EH (cell line): ENCODE results near the gene HMGA1.

Source experiments
- DNase-seq: peaks from one replicate; pipeline ENCODE4 v3.0.0-alpha.2; 2015; ENCODE audit warnings: low read depth

The HMGA1 gene, protein sequence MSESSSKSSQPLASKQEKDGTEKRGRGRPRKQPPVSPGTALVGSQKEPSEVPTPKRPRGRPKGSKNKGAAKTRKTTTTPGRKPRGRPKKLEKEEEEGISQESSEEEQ

DNA sequence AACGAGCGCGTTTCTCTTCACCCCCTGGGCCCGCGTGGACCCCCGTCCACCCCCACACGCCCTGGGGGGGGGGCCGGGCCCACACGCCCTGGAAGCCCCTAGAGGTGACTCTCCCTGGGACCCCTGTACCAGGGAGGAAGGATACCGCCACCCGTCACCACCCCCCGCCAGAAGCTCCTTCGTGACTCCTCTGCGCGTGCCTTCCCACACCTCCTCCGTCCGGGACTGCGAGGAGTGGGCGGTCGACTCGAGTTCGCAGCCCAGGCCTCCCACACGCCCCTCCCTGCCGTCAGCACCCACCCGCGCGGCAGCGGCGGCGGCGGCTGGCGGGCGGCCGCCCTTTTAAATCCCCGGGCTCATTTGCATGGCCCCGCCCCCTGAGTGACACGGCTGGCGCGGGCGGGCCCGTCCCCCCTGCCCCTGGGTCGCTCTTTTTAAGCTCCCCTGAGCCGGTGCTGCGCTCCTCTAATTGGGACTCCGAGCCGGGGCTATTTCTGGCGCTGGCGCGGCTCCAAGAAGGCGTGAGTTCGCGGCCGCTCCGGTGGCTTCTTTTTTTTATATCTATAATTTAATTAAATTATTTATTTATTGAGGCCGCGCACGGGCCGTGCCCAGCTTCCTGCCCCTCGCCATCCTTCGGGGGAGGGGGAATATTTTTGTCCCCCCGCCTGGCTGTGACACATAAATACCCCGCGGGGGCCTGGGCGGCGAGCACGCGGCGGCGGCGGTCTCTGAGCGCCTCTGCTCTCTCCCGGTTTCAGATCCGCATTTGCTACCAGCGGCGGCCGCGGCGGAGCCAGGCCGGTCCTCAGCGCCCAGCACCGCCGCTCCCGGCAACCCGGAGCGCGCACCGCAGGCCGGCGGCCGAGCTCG, at the start of gene HMGA1:
Gene HMGA1, plus strand, starts transcription at position 431 of the 873 bp plus-strand sequence. CDS start 3,908 bp downstream, outside the sequence.
- peak; percentile 90 for DNase-seq

DNA sequence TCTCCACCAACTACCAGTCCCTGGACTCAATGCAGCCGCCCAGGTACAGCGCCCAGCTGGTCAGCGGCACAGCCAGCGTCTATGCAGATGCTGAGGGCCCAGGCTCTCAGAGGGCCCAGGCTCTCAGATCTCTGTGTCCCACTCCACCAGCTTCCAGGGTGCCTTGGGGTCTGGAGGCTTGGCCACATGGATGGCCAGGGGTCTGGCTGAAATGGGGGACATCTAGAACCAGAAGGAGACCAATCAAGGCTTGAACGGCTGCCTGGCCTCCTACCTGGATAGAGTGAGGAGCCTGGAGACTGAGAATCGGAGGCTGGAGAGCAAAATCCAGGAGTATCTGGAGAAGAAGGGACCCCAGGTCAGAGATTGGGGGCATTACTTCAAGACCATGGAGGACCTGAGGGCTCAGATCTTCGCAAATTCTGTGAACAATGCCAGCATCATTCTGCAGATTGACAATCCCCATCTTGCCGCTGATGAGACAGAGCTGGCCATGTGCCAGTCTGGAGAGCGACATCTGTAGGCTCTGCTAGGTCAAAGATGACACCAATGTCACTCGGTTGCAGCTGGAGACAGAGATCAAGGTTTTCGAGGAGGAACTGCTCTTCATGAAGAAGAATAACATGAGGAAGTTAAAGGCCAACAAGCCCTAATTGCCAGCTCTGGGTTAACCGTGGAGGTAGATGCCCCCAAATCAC, 46.7 kb upstream of the HMGA1 start:
- no peak for DNase-seq

DNA sequence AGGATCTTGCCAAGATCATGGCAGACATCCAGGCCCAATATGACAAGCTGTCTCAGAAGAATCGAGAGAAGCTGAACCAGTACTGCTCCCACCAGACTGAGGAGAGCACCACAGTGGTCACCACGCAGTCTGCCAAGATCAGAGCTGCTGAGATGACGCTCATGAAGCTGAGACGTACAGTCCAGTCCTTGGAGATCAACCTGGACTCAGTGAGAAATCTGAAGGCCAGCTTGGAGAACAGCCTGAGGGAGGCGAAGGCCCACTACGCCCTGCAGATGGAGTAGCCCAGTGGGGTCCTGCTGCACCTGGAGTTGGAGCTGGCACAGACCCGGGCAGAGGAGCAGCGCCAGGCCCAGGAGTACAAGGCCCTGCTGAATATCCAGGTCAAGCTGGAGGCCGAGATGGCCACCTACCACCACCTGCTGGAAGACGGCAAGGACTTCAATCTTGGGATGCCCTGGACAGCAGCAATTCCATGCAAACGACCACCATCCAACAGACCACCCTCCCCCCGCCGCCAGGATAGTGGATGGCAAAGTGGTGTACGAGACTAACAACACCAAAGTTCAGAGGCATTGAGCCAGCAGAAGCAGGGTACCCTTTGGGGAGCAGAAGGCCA, 46.1 kb upstream of the HMGA1 start:
- no peak for DNase-seq

DNA sequence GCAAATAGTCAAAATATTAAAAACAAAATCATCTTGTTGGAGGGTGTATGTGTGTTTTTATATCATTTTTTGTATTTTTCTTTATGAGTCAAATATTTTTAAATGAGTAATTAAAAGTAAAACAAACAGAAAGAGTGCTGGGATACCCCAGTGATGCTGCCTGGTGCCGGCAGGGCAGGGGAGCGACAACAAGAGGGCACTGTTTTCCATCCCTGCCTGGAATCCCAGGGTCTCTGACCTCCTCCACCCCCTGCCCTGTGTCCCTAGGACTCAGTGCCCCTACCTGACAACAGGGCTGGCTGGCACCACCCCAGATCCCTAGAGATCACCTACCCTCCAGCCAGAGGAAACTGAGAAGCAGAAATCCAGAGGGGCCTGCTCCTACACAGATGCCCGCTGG, 41.9 kb upstream of the HMGA1 start:
- DNase-seq, result no peak

DNA sequence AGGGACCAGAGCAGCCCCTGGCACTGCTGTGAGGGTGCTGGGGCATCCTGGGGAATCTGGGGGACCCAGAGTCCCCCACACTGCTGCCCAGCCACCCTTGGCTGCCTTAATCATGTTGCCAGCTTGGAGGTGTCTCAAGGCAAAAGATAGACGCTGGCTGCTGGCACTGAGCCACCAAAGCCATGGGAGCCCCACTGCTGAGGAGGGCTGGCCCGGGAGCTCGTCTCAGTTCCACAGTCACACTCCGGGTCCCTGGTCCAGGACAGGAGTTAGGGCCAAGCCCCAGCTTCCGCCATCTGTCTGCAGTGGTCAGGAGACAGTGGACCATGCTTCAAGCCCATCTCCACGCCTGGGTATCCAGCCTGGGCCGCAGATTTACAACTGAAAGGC, 41.0 kb upstream of the HMGA1 start:
- no peak for DNase-seq

DNA sequence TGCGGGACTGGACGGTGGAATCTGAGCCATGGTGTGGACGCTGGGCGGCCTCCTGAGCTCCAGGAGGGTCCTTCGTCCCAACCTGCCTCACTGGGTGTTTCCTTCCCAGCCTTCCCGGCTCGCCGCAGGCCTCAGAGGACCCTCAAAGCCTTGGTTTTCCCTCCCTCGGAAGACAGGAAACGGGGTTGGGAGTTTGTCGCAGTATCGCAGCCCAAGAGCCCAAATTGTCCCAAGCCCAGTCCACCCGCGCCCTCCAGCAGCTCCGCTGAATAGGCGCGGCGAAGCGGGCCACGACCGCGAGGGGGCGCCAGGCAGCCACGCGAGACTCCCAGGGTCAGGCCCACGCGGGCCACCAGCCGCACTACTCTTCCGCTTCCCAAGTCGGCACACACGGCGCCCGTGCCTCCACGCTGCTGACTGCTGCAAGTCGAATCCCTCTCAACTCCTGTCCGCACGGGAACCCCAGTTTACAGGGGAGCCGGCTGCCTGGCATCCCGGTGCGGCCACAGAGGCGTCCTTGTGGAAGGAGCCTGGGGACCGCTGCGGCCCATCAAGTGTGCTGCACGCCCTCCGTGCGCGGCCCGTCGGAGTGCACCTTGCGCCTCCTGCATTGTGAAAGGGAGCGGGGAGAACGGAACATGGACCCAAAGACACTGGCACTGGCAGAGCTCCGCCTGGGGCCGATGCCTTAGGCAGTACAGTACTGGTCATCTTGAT, 40.4 kb upstream of the HMGA1 start:
- DNase-seq, result peak; percentile 75

DNA sequence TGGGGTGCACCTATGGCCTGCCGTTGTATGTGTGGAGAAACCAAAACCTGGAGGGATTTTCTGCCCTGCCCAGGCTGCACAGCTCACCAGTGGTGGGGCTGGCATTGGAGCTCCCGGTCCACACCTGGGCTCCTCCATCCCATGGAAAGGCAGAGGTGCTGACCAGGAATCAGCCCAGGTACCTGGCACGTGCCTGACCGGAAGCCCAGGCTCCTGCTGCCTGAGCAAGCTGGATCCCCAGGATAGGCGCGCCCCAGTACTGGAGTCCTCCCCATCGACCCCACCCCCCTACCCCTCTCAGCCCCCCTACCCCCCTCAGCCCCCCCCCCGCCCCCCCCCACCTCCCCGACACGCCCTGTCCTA, 39.9 kb upstream of the HMGA1 start:
- no peak for DNase-seq

DNA sequence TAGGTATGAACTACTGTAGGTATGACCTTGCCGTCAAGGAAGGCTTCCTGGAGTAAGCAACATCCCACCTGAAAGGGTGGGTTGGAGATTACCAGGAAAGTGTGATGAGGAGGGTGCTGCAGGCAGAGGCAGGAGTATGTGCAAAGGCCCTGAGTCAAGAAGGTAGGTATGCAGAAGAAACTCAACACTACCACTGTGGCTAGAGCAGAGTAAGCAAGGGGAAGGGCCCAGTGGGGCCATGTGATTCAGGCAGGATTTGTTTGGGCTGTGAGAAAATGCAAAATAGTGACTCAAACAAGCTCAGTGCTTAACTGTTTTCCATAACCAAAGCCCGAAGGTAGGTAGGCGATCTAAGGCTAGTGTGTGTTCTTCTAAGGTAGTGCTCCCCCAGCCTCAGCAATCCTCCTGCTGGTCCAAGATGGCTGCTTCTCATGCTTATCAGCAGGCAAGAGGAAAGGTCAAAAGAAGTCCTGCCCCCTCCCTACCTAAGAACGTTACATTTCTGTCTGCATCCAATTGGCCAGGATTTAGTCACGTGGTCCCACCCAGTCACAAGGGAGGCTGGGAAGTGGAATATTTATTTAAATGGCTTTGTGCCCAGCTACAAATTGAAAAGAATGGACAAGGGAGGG, 36.2 kb upstream of the HMGA1 start:
- peak; percentile 40 for DNase-seq

DNA sequence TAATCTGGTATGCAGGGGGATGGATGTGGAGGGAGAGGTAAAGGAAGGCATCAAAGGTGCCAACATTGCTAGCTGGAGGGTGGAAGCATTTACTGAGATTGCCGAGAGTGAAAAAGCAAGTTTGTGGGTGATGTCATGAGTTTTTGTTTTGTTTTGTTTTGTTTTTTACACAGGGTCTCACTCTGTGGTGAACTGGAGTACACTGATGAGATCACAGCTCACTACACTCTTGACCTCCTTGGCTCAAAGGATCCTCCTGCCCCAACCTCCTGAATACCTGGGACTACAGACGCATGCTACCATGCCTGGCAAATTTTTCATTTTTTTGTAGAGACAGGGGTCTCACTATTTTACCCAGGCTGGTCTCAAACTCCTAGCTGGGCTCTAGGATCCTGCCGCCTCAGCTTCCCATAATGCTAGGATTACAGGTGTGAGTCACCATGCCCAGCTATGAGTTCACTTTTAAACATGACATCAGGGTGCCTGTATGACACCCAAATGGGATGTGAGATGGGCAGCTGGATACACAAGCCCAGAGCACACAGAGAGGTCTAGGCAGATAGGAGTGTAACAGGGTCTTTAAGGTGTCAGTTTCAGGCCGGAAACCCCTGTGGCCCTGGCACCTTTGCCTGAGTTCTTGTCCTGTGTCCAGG, 35.1 kb upstream of the HMGA1 start:
- no peak for DNase-seq

DNA sequence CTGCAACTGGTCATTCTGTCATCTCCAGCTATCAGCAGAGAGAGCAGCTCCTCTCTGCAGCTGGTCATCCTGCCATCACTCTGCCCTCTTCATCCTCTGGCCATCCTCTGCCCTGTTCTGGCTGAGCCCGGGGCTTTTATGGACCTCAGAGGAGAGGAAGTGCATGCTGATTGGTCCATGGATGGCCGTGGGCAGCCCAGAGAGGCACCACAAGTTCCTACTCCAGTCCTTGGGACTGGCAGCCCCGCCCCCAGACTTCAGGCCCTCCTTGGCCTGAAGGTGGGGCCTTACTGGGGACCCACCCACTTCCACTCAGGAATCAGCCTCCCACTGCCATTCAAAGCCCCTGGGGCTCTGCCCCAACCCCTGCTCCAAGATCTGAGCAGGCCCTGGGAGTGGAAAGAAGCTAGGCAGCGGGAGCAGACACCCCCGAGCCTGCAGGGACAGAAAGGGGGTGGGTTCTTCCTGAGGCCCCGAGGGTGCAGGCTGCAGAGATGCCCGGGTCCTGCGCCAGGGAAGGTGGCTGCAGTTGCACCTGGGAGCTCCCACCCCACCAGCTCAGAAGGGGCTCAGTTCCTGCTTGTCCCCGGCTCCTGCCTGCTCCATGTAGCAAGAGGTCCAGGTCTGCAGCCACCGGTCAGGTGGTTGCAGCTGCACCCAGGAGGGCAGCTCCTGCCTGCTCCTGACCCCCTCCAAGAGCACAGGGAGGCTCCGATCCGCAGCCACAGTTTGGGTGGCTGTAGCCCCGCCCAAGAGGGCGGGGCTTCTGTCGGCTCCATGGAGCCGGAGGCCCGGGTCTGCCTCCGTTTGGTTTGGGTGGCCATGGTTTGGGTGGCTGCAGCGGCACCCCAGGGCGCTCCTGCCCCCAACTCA, 34.1 kb upstream of the HMGA1 start:
- DNase-seq, result peak; percentile 46

DNA sequence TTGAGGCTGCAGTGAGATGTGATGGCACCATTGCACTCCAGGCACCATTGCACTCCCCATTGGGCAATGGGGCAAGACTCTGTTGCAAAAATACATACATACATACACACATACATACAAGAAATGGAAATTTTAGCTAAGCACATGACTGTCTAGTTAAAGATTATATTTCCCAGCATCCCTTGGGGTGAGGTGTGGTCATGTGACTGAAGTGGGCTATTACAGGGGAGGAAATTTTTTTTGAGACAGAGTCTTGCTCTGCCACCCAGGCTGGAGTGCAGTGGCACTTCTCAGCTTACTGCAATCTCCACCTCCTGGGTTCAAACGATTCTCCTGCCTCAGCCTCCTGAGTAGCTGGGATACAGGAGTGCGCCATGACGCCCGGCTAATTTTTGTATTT, 32.0 kb upstream of the HMGA1 start:
- no peak for DNase-seq

DNA sequence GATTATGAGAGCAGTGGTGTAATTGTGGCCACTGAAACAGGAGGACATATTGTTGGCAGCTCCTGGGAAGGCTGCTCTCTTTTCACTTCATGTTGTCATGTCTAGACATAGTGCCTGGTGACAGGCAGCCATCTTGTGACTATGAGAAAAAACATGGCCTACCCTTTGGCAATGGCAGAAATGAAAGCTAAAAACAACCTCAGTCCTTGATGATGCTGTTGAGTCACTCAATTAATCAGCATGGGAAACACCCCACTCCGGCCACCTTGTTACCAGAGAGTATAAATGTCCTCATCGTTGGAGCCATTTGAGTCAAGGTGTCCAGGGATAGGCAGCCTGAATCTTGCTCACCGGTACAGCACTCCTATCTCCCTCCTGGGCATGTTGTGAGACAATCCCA, 31.2 kb upstream of the HMGA1 start:
- DNase-seq, result no peak

DNA sequence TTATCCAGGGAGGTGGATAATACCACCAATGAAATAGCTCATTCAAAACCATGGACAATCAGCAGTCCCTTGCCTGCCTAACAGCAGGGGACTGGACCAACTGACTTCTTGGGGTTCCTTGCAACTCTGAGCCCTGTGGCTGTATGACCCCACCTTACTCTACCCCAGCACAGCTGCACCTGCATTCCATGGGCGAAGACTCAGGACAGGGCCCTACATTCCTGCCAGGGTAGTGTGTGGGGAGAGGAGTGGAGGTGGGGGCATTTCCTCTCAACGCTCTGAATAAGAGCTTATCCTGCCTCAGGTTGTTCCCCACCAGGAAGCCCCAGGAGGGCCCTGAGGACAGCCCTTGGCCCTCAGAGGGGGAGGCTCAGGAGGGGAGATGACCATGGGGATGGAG, 30.8 kb upstream of the HMGA1 start:
- no peak for DNase-seq

DNA sequence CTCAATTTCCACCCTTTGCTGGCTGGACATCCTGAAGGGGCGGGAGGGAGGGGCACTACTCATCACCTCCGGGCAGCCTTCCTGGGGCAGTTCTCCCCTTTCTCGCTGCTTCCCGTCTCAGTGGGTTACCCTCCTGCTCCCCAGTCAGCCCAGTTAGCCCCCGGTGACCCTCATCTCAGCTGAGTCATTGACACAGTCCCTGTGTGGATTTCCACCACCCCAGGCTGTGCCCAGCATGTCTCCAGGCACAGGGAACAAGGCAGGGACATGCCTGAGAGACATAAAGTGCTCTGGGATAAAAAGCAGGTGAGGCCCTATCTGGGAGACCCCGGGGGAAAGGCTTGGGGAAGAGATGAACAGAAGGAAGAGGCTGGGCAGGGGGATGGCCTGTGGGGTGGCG, 29.9 kb upstream of the HMGA1 start:
- DNase-seq, result no peak

DNA sequence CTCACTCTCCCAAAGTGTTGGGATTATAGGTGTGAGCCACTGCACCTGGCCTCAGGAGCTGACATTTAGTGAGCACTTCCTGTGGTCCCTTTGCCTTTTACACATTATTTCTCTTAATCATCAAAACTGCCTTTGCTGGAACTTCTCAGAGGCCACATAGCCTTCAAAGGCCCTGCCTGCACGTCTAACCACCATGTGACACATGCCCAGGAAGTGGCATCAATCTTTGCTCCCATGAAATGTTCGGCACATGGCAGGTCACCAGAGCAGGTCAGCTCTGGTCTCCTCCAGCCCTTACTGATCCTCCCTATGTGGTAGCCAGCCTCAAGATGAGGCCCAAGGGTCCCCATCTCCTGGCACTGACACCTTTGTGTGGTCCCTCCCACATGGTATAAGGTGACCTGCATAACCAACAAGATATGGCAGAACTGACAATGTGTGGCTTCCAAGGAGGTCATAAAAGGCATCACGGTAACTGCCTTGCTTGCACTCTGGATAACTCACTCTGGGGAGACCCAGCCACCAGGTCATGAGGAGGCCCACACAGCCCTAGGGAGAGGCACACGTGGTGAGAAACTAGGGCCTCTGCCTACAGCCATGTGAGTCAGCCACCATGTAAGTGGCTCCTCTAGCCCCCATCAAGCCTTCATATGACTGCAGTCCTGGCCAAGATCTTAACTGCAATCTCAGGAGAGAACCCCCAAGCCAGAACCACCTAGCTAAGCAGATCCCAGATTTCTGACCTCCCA, 28.8 kb upstream of the HMGA1 start:
- no peak for DNase-seq

DNA sequence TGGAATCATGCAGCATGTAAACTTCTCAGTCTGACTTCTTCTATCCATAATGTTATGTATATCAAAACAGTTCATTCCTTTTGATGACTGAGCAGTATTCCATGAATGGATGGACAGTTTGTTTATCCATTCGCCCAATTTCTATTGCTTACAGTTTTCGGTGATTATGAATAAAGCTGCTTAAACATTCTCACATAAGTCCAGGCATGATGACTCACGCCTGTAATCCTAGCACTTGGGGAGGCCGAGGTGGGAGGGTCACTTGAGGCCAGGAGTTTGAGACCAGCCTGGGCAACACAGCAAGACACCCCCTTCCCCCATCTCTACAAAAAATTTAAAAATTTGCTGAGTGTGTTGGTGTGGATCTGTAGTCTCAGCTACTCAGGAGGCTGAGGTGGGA, 22.9 kb upstream of the HMGA1 start:
- peak; percentile 38 for DNase-seq

DNA sequence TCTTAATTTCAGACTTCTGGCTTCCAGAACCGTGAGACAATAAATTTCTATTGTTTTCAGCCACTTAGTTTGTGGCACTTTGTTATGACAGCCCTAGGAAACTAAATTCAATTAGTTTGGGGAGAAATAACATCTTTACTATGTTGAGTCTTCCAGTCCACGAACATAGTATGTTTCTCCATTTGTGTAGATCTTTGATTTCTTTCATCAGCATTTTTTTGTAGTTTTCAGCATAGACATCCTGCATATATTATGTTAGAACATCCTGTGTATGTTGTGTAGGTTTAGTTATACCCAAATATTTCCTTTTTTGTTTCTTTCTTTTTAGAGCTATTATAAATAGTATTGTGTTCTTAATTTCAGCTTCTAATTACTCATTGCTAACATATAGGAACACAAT, 18.0 kb upstream of the HMGA1 start:
- no peak for DNase-seq

DNA sequence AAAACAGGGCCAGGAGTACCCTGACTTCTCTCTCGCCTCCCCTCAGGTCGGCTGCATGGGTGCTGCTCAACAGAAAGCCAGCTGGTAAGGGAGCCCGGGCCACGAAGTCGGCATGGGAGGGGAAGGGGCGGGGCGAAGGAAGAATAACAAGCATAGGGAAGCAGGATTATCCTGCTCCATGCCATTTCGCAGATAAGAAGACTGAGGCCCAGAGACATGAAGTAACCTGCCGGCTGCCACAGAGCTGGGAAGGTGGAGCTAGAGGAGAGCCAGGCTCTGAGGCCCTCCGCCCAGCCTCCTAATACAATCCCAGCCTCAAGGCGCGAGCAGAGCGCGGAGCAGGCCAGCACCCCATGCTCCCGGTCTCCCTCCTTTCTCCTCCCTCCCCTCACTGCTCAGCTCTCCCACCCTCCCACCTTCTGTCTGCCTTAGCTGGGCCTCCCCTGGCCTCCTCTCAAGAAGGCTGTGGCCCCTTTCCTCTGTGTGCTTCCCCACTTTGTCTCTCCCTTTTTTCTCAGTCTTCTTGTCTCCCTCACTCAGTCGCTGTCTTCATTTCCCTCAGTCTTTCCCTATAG, 13.2 kb upstream of the HMGA1 start:
- DNase-seq, result no peak
